SW 1271 (cell line): ENCODE data around the gene DGKH.
"Not testable (repeated sequence)": the region's sequence is repeated elsewhere in the genome, so short reads cannot be mapped to it uniquely, and the experiment has no call there.

ENCODE experiments used
- DNase-seq, 2 experiments: peaks; one replicate each; lab custom pipeline; 2025; lab: John Stamatoyannopoulos, UW

DGKH gene

GRCh38 chr13:42110410-42111155 is 62.1 kb downstream of the DGKH start:
- peak in 1 of 2 experiments; percentile 58 for DNase-seq

DNA sequence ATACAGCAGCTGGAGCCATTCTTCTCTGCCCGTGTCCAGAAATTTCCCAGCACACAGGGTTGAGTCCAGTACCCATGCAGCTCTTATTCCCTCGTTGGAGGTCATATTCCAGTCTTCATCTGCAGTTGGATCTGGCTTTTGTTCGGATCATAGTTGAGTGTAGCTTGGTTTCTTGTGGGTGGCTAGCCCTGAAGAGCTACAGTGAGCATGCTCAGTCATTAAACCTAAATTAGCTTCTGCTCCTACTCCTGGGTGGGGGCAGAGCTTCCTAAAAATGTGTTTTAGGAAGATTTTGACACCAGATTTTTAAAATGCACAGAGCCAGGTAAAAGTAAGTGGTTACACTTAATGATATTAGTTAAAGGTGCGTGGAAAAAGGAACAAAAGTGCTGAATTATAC is 64.4 kb downstream of the DGKH start:
- no peak for DNase-seq

- DNase-seq: no peak
Measured at GRCh38 chr13:42113478-42113877, 65.0 kb downstream of the DGKH start.

- no peak for DNase-seq
Measured at GRCh38 chr13:42114278-42114677, 65.8 kb downstream of the DGKH start.

DNA sequence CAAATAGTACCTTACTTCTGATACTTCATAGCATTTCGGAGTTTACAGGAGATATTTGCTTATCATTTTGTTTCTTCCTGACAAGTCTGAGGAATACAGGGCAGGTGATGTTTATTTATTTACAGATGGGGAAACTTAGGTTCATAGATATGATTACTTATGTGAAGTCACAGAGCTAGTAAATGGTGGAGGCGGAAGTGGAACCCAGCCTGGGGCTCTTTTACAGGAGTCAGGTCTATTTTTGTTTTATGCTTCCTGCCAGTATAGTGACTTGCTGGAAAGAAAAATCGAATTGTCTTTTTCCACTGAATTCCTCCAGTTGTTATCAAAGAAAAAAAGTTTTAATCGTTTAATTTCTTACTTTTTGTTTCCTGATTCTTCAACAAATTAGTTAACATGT is 66.5 kb downstream of the DGKH start:
- DNase-seq: no peak

DNA sequence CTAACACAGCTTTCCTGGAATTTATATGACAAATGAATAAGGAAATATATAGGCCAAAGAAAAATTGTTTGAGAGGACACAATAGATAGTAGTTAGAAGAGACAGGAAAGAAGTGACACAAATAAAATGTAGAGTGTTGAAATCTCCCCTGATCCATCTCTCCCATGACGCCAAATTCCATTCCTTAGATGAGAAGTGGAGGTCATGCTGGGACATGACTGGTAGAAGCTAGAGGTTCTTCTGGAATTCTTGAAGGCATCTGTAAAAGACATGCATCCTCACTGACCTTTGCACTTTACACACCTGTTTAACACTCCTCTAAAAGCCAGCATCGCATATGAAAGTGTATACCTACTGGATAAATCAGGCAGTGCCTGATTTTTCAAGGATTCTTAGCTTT is 67.8 kb downstream of the DGKH start:
- DNase-seq: no peak

DNA sequence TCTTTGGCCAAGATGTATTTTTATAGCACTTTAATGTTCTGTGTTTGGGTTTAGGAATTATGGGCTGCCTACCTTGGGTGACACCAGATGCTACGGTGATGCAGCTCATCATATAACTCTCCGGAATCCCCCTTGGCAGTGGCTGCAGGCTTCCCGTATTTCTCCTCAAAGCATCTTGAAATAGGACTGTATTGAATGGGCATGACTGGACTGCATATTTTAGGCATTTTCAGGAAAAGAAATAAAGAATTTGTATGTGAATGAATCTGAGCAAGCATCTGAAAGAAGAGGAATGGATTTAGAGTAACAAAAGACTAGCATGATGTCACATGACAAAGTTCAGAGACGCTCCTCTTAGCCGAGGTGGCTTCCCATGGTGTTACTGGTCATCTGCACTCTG is 70.6 kb downstream of the DGKH start:
- no peak for DNase-seq

DNA sequence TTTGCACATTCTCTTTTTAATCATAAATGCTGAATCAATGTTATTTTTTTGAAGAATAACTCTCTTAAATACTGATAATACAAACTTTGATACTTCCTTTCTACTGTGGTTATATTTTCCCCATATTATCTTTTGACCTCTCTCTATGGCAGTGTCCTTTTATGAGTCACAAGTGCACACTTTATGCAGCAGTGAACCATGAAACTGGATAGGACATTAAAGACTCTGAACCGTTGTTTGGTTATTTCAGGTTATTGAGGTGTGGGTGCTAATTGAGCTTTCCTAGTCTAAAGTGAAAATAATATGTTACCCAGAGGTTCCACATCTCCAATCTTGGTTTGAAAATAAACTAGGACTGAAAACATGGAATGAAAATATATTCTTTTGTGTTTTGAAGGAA is 71.4 kb downstream of the DGKH start:
- no peak for DNase-seq

GRCh38 chr13:42123600-42123999 is 75.2 kb downstream of the DGKH start:
- DNase-seq: no peak

GRCh38 chr13:42125046-42125445 is 76.6 kb downstream of the DGKH start:
- DNase-seq: no peak

GRCh38 chr13:42127047-42127446 is 78.6 kb downstream of the DGKH start:
- no peak for DNase-seq

GRCh38 chr13:42129033-42129432 is 80.6 kb downstream of the DGKH start:
- no peak for DNase-seq

DNA sequence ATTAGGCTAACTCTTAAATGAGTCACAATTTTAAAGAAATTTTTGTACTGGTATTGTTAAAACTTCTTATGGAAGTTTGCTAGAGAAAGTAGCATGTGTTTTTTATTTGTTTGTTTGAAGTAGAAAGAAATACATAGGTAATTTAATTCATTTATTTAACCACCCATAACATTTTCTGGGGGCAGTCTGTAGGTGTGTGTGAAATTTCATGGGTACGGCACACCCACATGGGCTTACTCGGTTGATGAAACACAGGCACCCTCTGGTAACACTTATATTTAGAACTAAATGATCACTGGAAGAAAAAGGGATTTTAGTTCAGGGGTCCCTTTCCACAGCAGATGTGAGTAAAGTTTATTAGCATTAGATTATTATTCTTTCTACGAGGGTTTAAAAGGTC is 88.1 kb downstream of the DGKH start:
- DNase-seq: no peak

DNA sequence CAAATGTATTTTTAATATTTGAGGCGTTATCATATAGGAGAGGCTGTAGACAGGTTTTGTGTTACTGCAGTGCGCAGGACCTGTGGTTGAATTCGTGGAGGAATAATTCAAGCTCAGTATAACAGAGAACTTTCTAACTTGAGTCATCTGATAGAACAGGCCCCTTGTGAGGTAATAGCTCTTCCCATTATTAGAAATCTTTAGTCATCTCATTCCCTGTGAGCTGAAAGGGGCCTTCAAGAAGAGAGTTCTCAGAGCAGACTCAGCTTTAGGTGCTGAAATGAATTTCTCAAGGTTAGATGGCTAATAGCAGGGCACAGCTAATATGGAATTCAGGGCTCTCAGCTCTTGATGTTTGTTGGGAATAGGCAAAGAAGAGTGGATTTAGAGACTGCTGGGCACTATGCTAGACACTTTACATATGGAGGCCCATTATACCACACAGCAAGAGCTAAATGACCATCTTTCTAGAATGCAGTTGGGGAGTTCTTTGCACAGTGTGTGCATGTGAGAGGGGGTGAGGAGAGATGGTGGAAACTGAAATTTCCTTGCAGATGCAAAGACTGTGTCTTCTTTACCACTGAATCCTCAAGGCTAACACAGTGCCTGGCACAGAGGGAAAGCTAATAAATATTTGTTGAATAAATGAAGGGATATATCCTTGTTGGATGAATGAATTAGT is 89.5 kb downstream of the DGKH start:
- no peak for DNase-seq

DNA sequence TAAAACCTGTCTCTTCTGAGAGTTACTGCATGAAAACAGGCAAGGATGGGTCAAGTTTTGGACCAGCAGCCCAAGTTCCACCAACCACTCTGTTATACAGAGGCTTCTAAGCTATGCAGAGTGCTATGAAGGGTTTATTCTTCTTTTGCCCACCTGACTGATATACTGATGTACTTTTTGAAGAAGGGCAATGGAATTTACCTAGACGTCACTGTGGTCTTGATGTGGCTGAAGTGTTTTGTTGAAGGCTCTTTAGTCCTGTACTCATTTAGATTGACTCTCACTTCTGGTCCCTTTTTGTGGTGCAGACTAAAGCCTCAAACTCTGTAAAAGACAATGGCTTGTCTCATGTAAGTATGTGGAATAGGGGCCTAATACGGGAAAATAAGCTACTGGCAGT is 92.0 kb downstream of the DGKH start:
- no peak for DNase-seq

DNA sequence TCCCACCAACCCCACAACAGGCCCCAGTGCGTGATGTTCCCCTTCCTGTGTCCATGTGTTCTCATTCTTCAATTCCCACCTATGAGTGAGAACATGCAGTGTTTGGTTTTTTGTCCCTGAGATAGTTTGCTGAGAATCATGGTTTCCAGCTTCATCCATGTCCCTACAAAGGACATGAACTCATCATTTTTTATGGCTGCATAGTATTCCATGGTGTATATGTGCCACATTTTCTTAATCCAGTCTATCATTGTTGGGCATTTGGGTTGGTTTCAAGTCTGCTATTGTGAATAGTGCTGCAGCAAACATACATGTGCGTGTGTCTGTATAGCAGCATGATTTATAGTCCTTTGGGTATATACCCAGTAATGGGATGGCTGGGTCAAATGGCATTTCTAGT is 92.6 kb downstream of the DGKH start:
- not testable (repeated sequence) for DNase-seq

GRCh38 chr13:42146359-42146758 is 97.9 kb downstream of the DGKH start:
- DNase-seq: no peak

DNA sequence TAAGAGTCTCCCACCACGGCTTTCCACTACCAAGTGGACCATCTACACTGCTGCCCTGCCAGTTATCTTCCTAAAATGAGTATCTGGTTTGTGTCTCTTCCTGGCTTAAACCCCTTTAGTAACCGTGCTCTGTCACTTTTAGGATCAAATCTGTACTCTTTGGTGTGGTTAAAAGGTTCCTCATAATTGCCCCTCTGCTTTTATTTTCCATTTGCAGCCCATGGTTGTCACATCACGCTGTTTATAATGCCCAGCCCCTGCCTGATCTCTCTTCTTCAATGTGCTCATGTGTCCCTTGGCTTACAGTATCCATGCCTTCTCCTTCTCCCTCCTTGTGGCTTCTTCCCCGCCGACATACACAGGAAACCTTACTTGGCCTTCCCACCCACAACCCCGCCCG is 100.1 kb downstream of the DGKH start:
- DNase-seq: no peak

DNA sequence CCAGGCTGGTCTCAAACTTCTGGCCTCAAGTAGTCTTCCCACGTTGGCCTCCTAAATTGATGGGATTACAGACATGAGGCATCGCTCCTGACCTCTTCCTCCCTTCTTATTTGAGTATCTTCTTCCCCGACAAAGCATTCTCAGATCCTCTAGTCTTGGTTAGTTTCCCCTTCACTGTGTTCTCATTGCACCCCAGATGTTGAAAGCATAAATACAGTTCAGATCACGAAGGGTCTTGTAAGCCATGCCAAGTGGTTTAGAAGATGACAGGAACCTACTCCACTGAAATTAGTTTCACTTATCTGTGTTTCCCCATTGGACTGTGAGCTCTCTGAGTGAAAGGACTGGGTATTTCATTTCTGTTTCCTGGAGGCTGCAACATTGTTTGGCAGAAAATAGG is 100.7 kb downstream of the DGKH start:
- no peak for DNase-seq

GRCh38 chr13:42151781-42152180 is 103.3 kb downstream of the DGKH start:
- DNase-seq: no peak

DNA sequence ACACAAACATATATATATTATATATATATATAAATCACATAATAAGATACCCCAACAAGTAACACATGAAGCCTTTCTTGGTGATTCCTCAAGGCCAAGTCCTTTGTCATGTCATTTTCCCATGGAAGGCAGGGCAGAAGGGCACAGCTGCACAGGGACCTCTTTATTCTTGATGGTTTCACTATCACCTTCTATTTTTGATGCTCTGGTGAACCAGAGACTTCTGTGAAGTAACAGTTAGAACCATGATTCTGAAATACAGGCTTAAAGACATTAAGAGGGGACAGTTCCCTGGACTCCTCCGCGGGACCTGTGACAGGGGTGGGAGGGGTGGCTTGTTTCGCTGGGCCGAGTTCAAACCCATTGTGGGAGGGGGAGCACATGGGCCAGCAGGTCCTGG is 104.0 kb downstream of the DGKH start:
- no peak for DNase-seq

DNA sequence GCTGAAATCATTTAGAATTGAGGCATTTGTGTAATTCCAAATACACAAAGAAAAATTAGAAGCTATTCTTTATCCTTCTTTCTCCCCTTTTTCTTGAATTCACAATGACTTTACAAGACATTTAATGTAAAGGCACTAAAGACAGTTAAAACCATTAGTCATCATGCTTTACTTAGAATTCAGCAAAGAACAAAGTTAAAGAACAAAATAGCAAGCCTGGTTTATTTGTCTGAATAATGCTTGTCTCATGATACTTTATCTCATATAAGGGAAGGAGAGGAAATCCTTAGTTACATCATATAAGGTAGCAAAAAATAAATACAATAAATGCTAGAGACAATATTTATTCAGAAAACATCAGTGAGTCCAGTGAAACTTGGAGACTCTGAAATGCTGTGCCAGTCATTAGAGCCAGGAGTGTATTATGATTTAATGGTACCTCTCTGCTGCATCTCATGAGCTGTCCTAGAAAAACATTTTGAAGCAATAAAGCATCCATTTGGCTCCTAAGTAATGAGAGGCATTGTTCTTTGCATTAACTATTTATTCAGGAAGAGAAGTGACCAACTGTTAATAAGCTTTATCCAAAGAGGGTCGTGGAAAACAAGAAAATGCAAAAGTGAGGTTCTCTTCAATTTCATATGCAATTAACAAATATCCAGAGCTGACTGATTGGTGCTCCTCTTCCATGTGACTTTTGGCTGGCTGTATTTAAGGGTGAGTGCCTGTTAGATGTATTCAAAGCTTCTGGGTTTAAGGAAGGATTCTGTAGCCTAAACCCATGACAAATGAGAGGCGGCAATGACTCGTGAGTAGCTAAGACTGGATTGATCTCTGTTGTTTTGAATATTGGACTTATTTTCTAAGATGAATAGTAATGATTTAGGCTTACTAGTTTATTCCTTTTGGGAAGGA is 105.0 kb downstream of the DGKH start:
- DNase-seq: no peak

- DNase-seq: no peak
Measured at GRCh38 chr13:42155251-42155650, 106.8 kb downstream of the DGKH start.
